Measurements from ENCODE around the gene GSG1L. TPM values are rescaled to one million over a fixed set of nuclear protein-coding genes. Genes with fewer than 3 reads are reported as not detected.

The GSG1L gene
- total RNA-seq, 1 donor from 2014 or later, result not detected

DNA sequence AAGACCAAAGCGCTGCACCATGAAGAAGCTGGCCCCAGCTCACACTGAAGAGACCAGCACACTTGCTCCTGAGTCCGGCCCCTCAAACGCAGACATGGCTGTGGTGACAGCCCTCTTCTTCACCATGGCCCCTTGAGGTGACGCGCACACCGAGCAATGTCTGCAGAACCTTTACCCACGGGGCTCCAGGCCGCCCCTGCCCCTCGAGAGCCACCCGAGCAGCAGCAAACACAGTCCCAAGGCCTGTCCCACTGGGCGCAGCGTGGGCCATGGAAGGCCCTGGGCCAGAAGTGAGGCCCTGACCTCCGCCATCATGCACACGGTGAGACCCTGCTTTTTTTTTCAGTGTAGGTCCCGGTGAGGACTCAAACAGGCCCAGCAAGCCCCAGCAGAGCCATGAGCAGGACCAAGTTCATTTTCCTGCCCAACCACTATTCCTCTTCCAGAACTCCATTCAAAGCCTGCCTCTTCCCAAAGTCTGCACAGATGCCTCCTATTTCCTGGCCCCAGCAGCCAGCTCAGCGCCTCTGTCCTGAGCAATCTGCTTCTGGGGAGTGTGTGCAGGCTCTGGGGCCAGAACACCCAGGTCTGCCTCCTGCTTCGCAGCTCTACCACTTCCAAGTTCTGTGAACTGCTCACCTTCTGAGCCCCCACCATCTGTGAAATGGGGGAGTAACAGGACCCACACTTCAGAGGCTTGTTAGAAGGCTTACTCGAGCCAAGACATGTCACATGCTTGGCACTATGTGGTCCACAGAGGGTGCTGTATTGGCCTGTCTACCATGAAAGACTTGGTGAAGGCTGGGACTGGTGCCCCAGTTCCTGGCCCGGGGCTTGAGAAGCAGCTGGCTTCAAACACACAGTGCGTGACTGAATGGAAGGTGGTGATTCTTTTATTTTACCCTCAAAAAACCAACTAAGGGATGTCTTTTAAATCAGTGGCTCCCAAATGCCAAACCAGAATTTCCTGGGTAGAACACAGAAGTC lies 35.7 kb upstream of the GSG1L start:
- DNase-seq, result no peak
- Mint-ChIP-seq H3K36me3 (ENCODE audit: low read depth) (peaks cover 67% of the 10 kb centered on the region), H3K27me3 (no peaks in the 10 kb centered on the region), H3K27ac (no peak overlapping the region), H3K9me3 (no peaks in the 10 kb centered on the region), H3K4me1 (no peaks in the 10 kb centered on the region), H3K4me3 (no peak overlapping the region)
- intact Hi-C loops (cut with micrococcal nuclease), result no loop called here

DNA sequence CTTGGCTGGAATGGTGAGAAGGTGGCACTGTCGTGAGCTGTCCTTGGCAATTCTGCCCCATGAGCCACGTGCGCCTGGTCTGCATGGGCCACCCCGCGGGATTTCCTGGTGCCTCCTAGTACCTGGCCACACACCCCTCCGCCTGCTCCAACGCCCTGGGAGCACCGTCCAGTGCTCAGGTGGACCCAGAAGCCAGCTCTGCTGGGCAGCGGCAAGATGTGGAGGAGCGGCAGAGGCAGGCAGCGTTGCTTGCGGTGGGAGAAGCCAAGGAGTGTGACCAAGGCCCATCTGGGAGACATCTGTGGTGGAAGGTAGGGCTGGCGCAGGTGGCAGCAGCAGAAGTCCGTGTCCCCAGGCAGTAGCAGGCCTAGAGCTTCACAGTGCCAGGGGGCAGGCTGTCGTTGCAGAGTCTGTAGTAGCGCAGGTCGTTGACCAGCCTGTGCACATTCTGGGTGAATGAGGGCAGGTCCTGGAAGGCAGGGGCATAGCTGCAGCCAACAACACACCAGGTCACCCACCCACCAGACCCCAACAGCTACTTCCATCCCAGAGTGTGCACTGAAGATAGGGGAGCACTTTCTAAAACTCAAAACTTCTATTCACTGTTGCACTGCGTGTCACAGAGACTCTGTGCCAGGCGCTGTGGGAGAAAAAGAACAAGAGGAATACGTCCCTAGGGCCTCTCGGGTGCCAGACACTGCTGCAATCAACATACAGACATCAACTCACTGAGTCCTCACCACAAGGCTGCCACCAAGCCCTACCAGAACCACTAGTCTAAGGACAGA lies 34.9 kb upstream of the GSG1L start:
- intact Hi-C loops (cut with micrococcal nuclease), result no loop called here
- H3K4me3 Mint-ChIP-seq, result no peak overlapping the region
- H3K27me3 Mint-ChIP-seq, result no peaks in the 10 kb centered on the region
- no peak overlapping the region for H3K27ac Mint-ChIP-seq
- H3K36me3 Mint-ChIP-seq (ENCODE audit: low read depth), result peaks cover 58% of the 10 kb centered on the region
- no peaks in the 10 kb centered on the region for H3K9me3 Mint-ChIP-seq
- DNase-seq, result no peak
- H3K4me1 Mint-ChIP-seq, result no peaks in the 10 kb centered on the region

DNA sequence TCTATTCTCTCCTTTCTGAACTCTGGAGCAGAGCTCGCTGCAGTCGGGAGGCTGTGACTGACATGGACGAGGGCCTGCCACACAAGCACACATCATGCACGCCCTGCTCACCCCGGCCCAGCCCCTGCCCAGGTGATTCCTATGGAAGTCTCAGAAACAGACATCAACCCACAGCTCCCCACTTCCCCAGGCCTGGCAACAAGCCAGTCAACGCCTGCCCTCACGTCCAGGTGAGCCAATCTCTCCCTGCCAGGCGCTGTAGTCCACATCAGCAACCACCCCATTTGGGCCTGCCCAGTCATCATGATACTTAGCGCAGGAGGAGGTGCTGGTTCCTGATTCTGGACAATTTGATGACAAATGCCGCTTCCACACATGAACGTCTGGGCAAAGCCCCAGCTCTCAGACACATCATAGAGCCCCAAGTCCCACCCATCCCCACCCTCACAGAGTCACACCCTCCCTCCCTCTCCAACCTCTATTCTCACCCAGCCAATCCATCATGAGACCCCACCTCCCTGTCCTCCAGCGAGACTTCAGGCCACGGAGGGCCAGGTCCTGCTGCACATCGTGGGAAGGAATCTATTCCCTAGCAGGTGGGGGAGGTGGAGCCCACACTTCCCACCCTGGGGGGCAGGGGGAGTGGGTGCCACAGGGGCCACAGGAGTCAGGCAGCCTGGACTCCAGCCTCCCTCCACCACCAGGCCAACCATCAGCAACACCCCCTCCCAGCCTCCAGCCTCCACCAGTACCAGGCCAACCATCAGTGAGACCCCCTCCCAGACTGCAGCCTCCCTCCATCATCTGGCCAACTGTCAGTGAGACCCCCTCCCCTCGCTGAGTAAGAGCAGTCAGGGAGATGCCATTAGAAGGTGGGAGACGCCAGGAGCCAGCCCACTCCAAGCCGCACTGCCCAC lies 33.7 kb upstream of the GSG1L start:
- H3K4me1 Mint-ChIP-seq, result no peaks in the 10 kb centered on the region
- H3K4me3 Mint-ChIP-seq, result no peak overlapping the region
- DNase-seq, result no peak
- H3K27me3 Mint-ChIP-seq, result no peaks in the 10 kb centered on the region
- no peak overlapping the region for H3K27ac Mint-ChIP-seq
- H3K9me3 Mint-ChIP-seq, result no peaks in the 10 kb centered on the region
- intact Hi-C loops (cut with micrococcal nuclease), result no loop called here
- peaks cover 48% of the 10 kb centered on the region for H3K36me3 Mint-ChIP-seq (ENCODE audit: low read depth)

DNA sequence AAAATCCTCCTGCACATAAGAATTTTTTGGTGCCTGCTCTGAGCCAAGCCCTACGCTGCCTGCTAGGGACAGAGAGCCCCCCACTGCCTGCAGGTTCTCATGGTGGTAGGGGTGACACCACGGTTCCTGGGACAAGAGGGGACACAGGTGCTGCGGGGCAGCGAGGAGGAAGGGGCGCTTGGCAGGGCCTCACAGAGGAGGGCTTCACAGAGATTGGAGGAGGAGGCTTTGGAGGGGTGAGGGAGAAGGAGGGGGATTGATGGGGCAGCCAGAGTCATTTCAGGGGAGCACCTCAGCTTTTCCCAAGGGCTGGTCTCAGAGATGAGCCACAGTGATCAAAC lies 29.8 kb upstream of the GSG1L start:
- H3K27ac Mint-ChIP-seq, result no peak overlapping the region
- no peaks in the 10 kb centered on the region for H3K27me3 Mint-ChIP-seq
- H3K4me3 Mint-ChIP-seq, result no peak overlapping the region
- no peak for DNase-seq
- H3K9me3 Mint-ChIP-seq, result peaks cover 8% of the 10 kb centered on the region
- intact Hi-C loops (cut with micrococcal nuclease), result no loop called here
- H3K36me3 Mint-ChIP-seq (ENCODE audit: low read depth), result peaks cover 23% of the 10 kb centered on the region
- peaks cover 6% of the 10 kb centered on the region for H3K4me1 Mint-ChIP-seq

DNA sequence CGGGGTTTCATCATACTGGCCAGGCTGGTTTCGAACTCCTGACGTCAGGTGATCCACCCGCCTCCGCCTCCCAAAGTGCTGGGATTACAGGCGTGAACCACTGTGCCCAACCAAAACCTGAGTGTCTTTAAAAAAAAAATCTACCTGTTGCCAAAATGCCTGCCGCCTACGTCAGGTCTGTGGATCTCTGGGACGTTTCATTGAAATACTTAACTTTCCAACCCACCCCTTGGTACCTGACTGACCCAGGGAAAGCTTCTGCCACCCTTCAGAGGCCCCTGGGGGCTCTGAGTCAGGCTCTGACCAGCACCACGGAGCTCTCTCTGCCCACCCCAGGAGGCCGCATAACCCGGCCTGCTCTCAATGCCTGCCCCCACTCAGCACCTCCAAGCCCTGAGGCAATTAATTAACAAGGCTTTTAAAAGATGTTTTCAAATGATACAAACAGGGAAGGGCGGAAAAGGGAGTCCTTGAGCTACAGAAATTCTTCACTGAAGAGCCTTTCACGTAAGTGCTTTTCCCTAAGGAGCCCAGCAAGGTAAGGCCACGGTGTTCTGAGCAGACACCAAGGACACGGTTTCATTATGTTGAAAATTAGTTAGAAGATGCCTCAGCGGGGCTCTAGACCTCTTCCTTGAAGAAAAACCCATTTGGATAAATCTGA lies 29.3 kb upstream of the GSG1L start:
- Mint-ChIP-seq H3K27me3 (no peaks in the 10 kb centered on the region), H3K4me1 (peaks cover 6% of the 10 kb centered on the region), H3K27ac (no peak overlapping the region), H3K9me3 (peaks cover 8% of the 10 kb centered on the region), H3K36me3 (ENCODE audit: low read depth) (peaks cover 18% of the 10 kb centered on the region), H3K4me3 (no peak overlapping the region)
- no peak for DNase-seq
- intact Hi-C loops (cut with micrococcal nuclease), result no loop called here

DNA sequence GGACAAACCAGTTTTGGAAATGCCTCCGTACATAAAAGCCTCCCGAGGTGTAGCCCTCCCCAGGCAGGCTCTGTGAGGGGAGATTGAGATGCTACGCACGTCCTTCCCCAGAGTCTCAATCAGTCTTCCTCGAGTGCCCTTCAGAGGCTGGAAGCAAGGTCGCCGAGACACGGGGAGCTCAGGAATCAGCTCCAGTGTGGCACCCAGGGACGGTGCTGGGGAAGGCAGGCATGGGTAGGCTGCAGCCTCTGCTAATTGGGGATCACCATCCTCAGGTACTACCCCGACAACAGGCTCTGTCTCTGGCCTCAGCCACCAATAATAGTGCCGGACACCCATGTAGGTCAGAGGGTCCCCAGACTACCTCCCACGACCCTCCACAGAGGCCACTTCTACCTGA lies 28.1 kb upstream of the GSG1L start:
- intact Hi-C loops (cut with micrococcal nuclease), result no loop called here
- Mint-ChIP-seq H3K27ac (no peak overlapping the region), H3K4me1 (peaks cover 6% of the 10 kb centered on the region), H3K9me3 (peaks cover 8% of the 10 kb centered on the region), H3K36me3 (ENCODE audit: low read depth) (peaks cover 7% of the 10 kb centered on the region), H3K27me3 (no peaks in the 10 kb centered on the region), H3K4me3 (no peak overlapping the region)
- no peak for DNase-seq

DNA sequence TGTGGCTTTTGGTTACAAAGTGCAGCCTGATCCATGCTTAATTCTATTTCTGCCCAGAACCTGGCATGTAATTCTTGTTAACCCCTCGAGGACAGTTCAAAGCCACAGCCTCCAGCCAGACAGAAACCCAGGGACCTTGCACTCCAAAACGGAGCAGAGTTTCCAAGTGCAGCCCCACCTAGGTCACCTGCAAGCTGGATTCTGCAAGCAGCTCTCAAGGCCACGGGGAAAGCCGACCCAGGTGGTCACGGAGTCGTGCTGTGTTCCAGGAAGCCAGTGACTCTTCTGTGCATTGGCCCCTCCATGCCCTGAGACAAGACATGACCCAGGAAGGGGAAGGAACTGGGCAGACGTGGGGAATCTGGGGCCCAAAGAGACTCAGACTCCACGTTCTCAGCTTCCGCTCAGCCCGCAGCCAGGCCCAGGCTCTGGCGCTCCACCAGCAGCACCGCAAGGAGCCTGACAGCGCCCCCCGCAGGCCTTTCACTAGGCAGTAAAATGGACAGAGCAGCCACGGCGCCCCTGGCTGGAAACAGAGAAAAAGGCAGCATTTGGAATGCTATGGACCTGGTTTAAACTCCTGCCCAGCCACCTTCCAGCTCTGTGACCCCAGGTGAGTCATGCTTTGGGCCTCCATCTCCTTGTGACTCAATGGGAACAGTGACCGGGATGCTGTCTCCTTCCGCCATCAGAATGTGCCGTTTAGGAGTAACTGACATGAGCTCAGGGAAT lies 27.3 kb upstream of the GSG1L start:
- peaks cover 5% of the 10 kb centered on the region for H3K36me3 Mint-ChIP-seq (ENCODE audit: low read depth)
- no peak overlapping the region for H3K4me3 Mint-ChIP-seq
- H3K27ac Mint-ChIP-seq, result no peak overlapping the region
- H3K27me3 Mint-ChIP-seq, result no peaks in the 10 kb centered on the region
- no peak for DNase-seq
- peaks cover 8% of the 10 kb centered on the region for H3K9me3 Mint-ChIP-seq
- intact Hi-C loops (cut with micrococcal nuclease), result no loop called here
- peaks cover 6% of the 10 kb centered on the region for H3K4me1 Mint-ChIP-seq

DNA sequence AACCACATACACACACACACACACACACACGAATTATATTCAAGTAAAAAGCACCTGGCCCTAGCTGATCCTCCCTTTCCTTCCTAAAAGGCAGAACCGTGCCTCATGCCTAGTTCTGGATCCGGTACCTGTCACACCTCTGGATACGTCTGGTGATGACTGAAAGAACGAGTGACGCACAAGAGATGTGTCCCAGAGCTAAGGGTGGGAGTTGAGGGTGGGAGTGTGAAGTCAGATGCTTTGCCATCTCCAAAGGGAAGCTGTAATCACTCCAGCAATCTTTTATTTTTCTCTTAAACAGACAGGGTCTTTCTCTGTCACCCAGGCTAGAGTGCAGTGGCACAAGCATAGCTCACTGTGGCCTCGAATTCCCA lies 26.5 kb upstream of the GSG1L start:
- no peak for DNase-seq
- Mint-ChIP-seq H3K27ac (peak overlapping the region; percentile 82), H3K9me3 (peaks cover 8% of the 10 kb centered on the region), H3K27me3 (no peaks in the 10 kb centered on the region), H3K4me3 (no peak overlapping the region), H3K36me3 (ENCODE audit: low read depth) (peaks cover 5% of the 10 kb centered on the region), H3K4me1 (peaks cover 6% of the 10 kb centered on the region)
- intact Hi-C loops (cut with micrococcal nuclease), result no loop called here

DNA sequence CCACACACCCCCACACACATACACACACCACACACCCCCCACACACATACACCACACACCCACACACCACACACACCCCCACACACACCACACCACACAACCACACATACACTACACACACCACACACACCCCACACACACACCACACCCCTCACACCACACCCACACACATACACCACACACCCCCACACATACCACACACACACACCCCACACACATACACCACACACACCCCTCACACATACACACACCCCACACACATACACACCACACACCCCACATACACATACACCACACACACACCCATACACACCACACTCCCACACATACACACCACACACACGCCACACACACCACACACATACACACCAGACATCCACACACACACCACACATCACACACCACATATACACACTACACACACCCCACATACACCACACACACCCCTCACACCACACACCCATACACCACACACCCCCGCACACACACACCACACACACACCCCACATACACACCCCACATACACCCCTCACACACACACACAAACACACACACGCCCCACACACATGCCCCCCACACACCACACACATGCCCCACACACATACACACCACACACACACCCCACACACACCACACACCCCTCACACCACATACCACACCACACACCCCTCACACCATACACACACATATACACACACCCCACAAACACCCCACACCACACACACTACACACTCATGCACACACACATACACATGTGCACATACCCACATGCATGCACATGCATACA lies 25.9 kb upstream of the GSG1L start:
- H3K27ac Mint-ChIP-seq, result peak overlapping the region; percentile 82
- H3K4me1 Mint-ChIP-seq, result peaks cover 6% of the 10 kb centered on the region
- H3K27me3 Mint-ChIP-seq, result no peaks in the 10 kb centered on the region
- peaks cover 8% of the 10 kb centered on the region for H3K9me3 Mint-ChIP-seq
- no peak for DNase-seq
- intact Hi-C loops (cut with micrococcal nuclease), result no loop called here
- H3K36me3 Mint-ChIP-seq (ENCODE audit: low read depth), result peaks cover 5% of the 10 kb centered on the region
- H3K4me3 Mint-ChIP-seq, result no peak overlapping the region

DNA sequence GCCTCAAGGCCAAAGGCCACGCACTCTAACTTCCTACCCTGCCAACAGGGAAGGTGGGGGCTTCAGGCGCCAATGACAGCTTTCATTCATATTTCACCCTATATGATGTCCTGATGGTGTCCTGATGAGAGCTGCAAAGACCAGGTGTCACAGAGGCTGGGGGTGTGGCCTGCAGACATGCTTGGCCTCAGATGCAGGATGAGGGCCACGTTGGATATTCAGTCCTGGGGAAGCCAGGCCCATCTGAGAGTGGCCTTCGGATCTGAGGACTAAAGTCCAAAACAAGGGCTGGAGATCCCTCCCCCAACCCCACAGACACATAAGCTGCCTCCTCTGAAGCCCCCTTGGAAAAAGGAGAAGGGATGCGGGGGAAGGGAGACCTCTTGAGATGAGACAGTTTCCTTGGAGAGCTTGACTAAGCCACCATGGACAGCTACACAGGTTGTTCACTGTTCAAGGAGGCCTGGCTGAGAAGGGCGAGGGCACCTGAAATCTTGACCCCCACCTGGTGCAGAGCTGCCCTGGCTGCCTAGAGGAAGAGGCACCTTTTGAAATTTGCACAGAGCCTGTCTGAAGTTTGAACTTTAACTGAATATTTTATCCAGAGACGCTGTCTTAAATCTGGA lies 24.3 kb upstream of the GSG1L start:
- H3K27ac Mint-ChIP-seq, result no peak overlapping the region
- H3K4me1 Mint-ChIP-seq, result peaks cover 6% of the 10 kb centered on the region
- peaks cover 5% of the 10 kb centered on the region for H3K36me3 Mint-ChIP-seq (ENCODE audit: low read depth)
- no peak overlapping the region for H3K4me3 Mint-ChIP-seq
- intact Hi-C loops (cut with micrococcal nuclease), result no loop called here
- no peaks in the 10 kb centered on the region for H3K27me3 Mint-ChIP-seq
- DNase-seq, result no peak
- H3K9me3 Mint-ChIP-seq, result peaks cover 8% of the 10 kb centered on the region

DNA sequence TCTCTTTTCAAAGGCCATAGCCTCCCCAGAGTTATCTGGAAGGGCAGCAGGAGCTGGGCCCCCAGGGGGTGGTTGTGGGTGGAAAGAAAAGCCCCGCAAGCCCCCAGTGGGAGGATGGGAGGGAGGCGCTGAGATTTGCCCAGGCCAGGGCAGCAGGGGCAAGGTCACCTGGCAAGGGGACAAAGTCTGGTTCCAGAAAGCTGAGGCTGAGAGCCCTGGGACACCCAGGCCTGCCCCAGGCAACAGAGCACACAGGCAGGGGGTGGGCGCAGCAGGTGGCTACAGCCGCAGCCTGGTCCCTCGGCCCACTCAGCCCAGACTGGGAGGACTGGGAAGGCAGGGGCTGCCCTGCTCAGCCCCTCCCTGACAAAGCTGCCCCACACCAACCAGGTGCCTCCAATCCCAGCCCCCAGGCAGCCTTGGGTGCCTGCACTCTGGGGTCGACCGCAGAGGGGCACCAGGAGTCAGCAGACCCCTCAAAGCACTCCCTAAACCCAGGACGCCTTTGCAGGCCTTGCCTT lies 23.7 kb upstream of the GSG1L start:
- intact Hi-C loops (cut with micrococcal nuclease), result no loop called here
- DNase-seq, result no peak
- Mint-ChIP-seq H3K9me3 (peaks cover 8% of the 10 kb centered on the region), H3K4me3 (no peak overlapping the region), H3K36me3 (ENCODE audit: low read depth) (peaks cover 5% of the 10 kb centered on the region), H3K27me3 (no peaks in the 10 kb centered on the region), H3K27ac (no peak overlapping the region), H3K4me1 (peaks cover 6% of the 10 kb centered on the region)
